Measurements from ENCODE around the gene CASP9. TPM values are rescaled to one million over a fixed set of nuclear protein-coding genes. Genes with fewer than 3 reads are reported as not detected.
"Not testable (repeated sequence)": the region's sequence is repeated elsewhere in the genome, so short reads cannot be mapped to it uniquely, and the experiment has no call there.

Gene CASP9
- total RNA-seq, 4 donors from 2014 or later: 8.8 to 22.6 (median 15.5) TPM

DNA sequence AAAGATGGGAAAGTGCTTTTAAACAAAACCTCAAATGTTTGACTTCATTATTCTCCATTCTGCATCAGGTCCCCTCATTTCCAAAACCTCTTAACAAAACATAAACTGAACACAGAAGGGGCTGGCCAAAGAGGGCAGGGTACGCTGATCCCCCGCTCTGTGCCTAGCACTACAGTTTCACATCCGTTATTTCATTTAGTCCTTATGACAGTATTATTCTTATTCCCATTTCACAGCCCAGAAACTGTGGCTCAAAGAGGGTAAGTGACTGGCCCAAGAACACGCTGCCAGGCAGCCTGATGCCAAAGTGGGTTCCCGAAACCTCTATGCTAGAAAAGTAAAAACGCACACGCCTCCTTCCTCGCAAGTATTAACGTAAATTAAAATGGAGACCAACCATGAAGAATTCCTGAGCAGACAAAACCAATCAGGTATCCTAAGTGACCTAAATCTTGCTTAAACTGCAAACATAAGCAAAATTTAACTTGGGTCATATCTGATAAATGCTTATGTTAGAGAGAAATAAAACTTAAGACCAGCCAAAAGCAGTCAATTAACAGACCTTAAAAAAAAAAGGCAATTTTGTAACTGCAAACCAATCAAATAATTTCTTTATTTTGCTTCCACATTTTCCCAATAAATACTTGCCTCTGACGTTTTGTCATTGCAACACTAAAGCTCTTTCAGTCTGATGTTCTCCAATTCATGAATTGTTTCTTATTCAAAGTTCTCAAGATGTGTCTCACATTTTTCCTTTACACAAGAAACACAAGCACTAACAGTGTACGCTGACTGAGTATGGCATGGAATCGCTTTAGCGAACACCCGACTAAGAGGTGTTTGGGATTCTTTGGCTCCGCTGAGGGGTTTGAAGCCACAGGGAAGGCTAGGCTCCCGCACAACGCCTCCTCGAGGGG is 653 bp downstream of the CASP9 start:
- H3K4me1 ChIP-seq: peaks cover 16 to 43% (median 24%) of the 10 kb centered on the region in 3 donors
- H3K27ac ChIP-seq: peak overlapping the region; percentile 96 to 100 (median 97)
- intact Hi-C loops (cut with DNase I): no loop called here
- DNase-seq: no peak
- TF ChIP-seq, protein P1, sequence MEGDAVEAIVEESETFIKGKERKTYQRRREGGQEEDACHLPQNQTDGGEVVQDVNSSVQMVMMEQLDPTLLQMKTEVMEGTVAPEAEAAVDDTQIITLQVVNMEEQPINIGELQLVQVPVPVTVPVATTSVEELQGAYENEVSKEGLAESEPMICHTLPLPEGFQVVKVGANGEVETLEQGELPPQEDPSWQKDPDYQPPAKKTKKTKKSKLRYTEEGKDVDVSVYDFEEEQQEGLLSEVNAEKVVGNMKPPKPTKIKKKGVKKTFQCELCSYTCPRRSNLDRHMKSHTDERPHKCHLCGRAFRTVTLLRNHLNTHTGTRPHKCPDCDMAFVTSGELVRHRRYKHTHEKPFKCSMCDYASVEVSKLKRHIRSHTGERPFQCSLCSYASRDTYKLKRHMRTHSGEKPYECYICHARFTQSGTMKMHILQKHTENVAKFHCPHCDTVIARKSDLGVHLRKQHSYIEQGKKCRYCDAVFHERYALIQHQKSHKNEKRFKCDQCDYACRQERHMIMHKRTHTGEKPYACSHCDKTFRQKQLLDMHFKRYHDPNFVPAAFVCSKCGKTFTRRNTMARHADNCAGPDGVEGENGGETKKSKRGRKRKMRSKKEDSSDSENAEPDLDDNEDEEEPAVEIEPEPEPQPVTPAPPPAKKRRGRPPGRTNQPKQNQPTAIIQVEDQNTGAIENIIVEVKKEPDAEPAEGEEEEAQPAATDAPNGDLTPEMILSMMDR (IDR thresholded peaks at IDR 0.05): no peak
- no peak for TF ChIP-seq POLR2A (IDR thresholded peaks at IDR 0.05)
- WGBS, 2 donors: 45 to 56% methylated on average over 13 to 15 of the region's 18 CpGs
- H3K4me3 ChIP-seq: peak overlapping the region; percentile 59 to 78 (median 73)
- no peaks in the 10 kb centered on the region for H3K36me3 ChIP-seq
- no peaks in the 10 kb centered on the region for H3K9me3 ChIP-seq
- no peaks in the 10 kb centered on the region for H3K27me3 ChIP-seq

DNA sequence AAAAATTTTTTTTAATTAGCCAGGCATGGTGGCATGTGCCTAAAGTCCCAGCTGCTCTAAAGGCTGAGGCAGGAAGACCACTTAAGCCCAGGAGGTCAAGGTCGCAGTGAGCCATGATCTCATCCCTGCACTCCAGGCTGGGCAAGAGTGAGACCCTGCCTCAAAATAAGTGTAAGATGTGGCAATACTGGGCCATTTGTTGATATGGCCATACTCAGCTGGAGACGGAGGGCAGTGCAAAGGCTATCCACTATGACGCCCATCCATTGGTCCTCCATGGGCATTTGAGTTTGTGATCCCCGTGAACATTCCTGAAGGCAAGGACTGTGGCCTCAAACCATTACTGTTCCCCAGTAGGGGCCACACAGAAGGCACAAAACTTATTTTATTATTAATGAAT is 1.5 kb downstream of the CASP9 start:
- no peaks in the 10 kb centered on the region for H3K27me3 ChIP-seq

DNA sequence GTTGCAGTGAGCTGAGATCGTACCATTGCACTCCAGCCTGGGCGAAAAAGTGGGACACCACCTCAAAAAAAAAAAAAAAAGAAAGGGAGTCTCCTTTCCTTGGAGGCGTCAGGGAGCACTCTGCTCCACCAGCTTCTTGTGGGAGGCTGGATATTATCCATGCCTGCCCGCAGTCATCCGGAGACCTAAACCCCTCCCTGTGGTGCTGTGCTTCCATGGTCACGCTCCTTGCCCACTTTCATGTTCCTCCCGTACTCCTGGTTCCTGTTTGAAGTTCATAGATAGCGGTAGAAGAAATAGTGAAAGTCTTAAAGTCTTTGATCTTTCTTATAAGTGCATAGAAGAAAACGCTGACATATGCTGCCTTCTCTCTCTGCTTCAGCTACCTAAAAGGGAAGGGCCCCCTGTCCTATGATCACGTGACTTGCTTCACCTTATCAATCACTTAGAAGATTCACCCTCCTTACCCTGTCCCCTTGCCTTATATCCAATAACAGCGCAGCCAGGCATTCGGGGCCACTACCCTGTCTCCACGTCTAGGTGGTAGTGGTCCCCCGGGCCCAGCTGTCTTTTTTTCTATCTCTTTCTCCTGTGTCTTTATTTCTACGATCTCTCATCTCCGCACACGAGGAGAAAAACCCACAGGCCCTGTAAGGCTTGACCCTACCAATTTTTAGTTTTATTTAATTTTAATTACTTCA is 2.7 kb downstream of the CASP9 start:
- H3K27ac ChIP-seq; H3K27me3 ChIP-seq; intact Hi-C loops (cut with DNase I); DNase-seq; H3K4me3 ChIP-seq; H3K9me3 ChIP-seq: not testable (repeated sequence)
- Histone ChIP-seq H3K4me1 (peaks cover 13 to 34% (median 18%) of the 10 kb centered on the region in 3 donors), H3K36me3 (peaks cover 0 to 17% (median 0%) of the 10 kb centered on the region in 3 donors)
- WGBS, 2 donors: 88 to 91% methylated on average over 17 of the region's 17 CpGs

More for the DNA sequence above, 1.5 kb downstream of the CASP9 start:
- intact Hi-C loops (cut with DNase I): no loop called here
- no peak for TF ChIP-seq POLR2A (IDR thresholded peaks at IDR 0.05)
- TF ChIP-seq, protein P1 (IDR thresholded peaks at IDR 0.05): no peak
- peaks cover 17 to 39% (median 19%) of the 10 kb centered on the region in 3 donors for H3K4me1 ChIP-seq
- H3K36me3 ChIP-seq: peaks cover 0 to 6% (median 0%) of the 10 kb centered on the region in 3 donors
- no peak for DNase-seq
- H3K27ac ChIP-seq: no peak overlapping the region
- WGBS, 2 donors: 80 to 95% methylated on average over 2 to 4 of the region's 4 CpGs
- no peaks in the 10 kb centered on the region for H3K9me3 ChIP-seq
- H3K4me3 ChIP-seq: no peak overlapping the region

DNA sequence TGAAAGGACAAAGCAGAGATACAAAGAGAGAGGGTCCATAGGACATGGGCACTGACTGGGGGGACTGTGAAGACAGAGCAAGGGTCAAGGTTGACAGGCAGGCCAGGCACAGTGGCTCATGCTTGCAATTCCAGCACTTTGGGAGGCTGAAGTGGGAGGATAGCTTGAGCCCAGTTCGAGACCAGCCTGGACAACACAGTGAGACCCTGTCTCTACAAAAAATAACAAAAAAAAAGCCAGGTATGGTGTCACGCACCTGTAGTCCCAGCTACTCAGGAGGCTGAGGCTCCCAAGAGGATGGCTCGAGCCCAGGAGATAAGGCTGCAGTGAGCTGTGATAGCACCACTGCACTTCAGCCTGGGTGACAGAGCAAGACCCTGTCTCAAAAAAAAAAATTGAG is 4.4 kb downstream of the CASP9 start:
- Histone ChIP-seq H3K27ac (no peak overlapping the region), H3K27me3 (no peaks in the 10 kb centered on the region), H3K4me1 (peaks cover 7 to 30% (median 9%) of the 10 kb centered on the region in 3 donors), H3K4me3 (no peak overlapping the region), H3K36me3 (peaks cover 0 to 21% (median 0%) of the 10 kb centered on the region in 3 donors), H3K9me3 (no peaks in the 10 kb centered on the region)
- no peak for DNase-seq
- intact Hi-C loops (cut with DNase I): no loop called here
- 83 to 97% methylated on average over 3 of the region's 3 CpGs for WGBS, 2 donors
- TF ChIP-seq, protein P1 (IDR thresholded peaks at IDR 0.05): no peak
- TF ChIP-seq POLR2A (IDR thresholded peaks at IDR 0.05): no peak

DNA sequence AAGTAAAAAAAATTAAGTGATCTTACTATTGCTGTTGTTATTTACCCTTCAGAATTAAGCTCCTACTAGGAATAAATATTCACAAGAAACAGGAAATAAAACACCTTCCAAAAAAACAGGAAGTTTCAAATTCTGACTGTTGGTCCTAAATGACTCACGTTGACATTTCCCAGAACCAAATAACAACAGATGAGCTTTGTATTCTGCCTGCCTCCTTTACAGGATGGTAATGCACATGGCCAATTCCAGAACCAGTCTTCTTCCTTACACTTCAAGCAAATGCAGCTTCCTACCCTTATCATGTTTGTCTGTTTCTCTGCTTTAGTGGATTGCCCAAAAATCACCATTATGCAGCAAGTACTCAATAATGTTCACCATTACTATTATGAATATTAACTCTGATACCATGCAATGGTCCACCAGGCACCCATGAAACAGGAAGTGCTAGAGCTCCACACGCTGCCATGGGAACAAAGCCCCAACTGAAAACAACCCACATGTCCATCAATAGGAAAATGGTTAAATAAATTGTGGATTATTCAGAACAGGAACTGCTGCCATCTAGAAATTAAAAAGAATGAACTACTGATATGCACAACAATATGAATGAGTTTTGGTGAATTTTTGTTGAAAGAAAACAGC is 8.9 kb downstream of the CASP9 start:
- Histone ChIP-seq H3K4me3 (no peak overlapping the region), H3K36me3 (peaks cover 0 to 50% (median 0%) of the 10 kb centered on the region in 3 donors), H3K4me1 (peaks cover 0 to 27% (median 4%) of the 10 kb centered on the region in 3 donors), H3K27me3 (no peaks in the 10 kb centered on the region), H3K9me3 (no peaks in the 10 kb centered on the region), H3K27ac (no peak overlapping the region)
- WGBS, 2 donors: 47 to 61% methylated on average over 2 of the region's 2 CpGs
- intact Hi-C loops (cut with DNase I): no loop called here
- no peak for TF ChIP-seq POLR2A (IDR thresholded peaks at IDR 0.05)
- TF ChIP-seq, protein P1 (IDR thresholded peaks at IDR 0.05): no peak
- no peak for DNase-seq

DNA sequence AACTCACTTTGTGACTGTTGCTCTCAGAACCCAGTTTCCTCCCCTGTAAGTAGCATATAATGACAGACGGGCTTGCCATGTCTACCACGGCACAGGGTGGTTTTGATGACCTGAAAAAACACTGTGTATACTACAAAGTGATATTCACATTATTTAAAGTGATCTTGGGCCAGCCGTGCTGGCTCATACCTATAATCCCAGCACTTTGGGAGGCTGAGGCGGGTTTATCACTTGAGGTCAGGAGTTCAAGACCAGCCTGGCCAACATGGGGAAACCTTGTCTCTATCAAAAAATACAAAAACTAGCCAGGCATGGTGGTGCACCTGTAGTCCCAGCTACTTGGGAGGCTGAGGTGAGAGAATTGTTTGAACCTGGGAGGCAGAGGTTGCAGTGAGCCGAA is 9.5 kb downstream of the CASP9 start:
- 89 to 94% methylated on average over 2 to 3 of the region's 5 CpGs for WGBS, 2 donors

More for the DNA sequence above, 9.5 kb downstream of the CASP9 start:
- H3K4me3 ChIP-seq; H3K27me3 ChIP-seq; intact Hi-C loops (cut with DNase I); H3K9me3 ChIP-seq; H3K27ac ChIP-seq; DNase-seq: not testable (repeated sequence)
- Histone ChIP-seq H3K36me3 (peaks cover 0 to 50% (median 0%) of the 10 kb centered on the region in 3 donors), H3K4me1 (peaks cover 0 to 30% (median 4%) of the 10 kb centered on the region in 3 donors)
